DMS53 treated with DMSO at 0.1 percent for 48 hours (cell line): ENCODE measurements around the gene SLC8A1.

Experiments used
- DNase-seq: peaks from one replicate; lab custom pipeline; 2025; ENCODE audit not compliant: unreplicated experiment; lab: John Stamatoyannopoulos, UW

Gene SLC8A1

GRCh38 chr2:40243581-40244187 lies 208.2 kb downstream of the SLC8A1 start:
- peak; percentile 36 for DNase-seq

- peak; percentile 18 for DNase-seq
These were observed 209.6 kb downstream of the SLC8A1 start for GRCh38 chr2:40242315-40242714.

- no peak for DNase-seq
These were observed 211.8 kb downstream of the SLC8A1 start for GRCh38 chr2:40240070-40240469.

- no peak for DNase-seq
These were observed 221.0 kb downstream of the SLC8A1 start for GRCh38 chr2:40230707-40231432.

- no peak for DNase-seq
These were observed 221.7 kb downstream of the SLC8A1 start for GRCh38 chr2:40230186-40230585.

- DNase-seq = no peak
These were observed 223.6 kb downstream of the SLC8A1 start for GRCh38 chr2:40228310-40228709.

- no peak for DNase-seq
These were observed 224.7 kb downstream of the SLC8A1 start for GRCh38 chr2:40227210-40227609.

GRCh38 chr2:40226637-40227036 lies 225.3 kb downstream of the SLC8A1 start:
- no peak for DNase-seq

GRCh38 chr2:40225670-40226210 lies 226.2 kb downstream of the SLC8A1 start:
- DNase-seq = no peak

GRCh38 chr2:40224318-40224717 lies 227.6 kb downstream of the SLC8A1 start:
- no peak for DNase-seq

GRCh38 chr2:40220177-40220925 lies 231.5 kb downstream of the SLC8A1 start:
- DNase-seq = no peak

GRCh38 chr2:40219141-40219540 lies 232.7 kb downstream of the SLC8A1 start:
- DNase-seq = no peak

GRCh38 chr2:40218679-40219078 lies 233.2 kb downstream of the SLC8A1 start:
- DNase-seq = no peak

GRCh38 chr2:40213619-40214018 lies 238.3 kb downstream of the SLC8A1 start:
- no peak for DNase-seq

- DNase-seq = no peak
These were observed 238.8 kb downstream of the SLC8A1 start for GRCh38 chr2:40213071-40213470.

- no peak for DNase-seq
These were observed 240.9 kb downstream of the SLC8A1 start for GRCh38 chr2:40210968-40211353.

- no peak for DNase-seq
These were observed 241.4 kb downstream of the SLC8A1 start for GRCh38 chr2:40210344-40210967.

- no peak for DNase-seq
These were observed 242.1 kb downstream of the SLC8A1 start for GRCh38 chr2:40209761-40210160.

GRCh38 chr2:40208463-40208862 lies 243.4 kb downstream of the SLC8A1 start:
- no peak for DNase-seq

GRCh38 chr2:40204268-40204667 lies 247.6 kb downstream of the SLC8A1 start:
- DNase-seq = no peak

- no peak for DNase-seq
These were observed 249.0 kb downstream of the SLC8A1 start for GRCh38 chr2:40202798-40203400.
